Spinal cord (tissue), 10 donors: ENCODE results near the gene DYNLT2B. TPM values are rescaled to one million over a fixed set of nuclear protein-coding genes. Genes with fewer than 3 reads are reported as not detected.
"Not testable (repeated sequence)": the region's sequence is repeated elsewhere in the genome, so short reads cannot be mapped to it uniquely, and the experiment has no call there.

Experiments
- DNase-seq, 6 donors: peaks; one replicate each; pipeline versions ENCODE4 v3.0.0 to v3.0.0-alpha.2; 2013 to 2015; ENCODE audit warnings: low spot score in 6 of 6, low read depth in 4 of 6
- H3K27ac ChIP-seq: one replicate; pipeline ENCODE4 v1.5.1; 2013; ENCODE audit warnings: low read depth, low read length, control low read depth
- H3K27me3 ChIP-seq: one replicate; pipeline ENCODE4 v1.6.1; 2013; ENCODE audit warnings: low read length; ENCODE audit not compliant: control insufficient read depth, insufficient read depth
- H3K36me3 ChIP-seq: one replicate; pipeline ENCODE4 v1.6.1; 2013; ENCODE audit warnings: low read length; ENCODE audit not compliant: control insufficient read depth, insufficient read depth
- H3K4me1 ChIP-seq: one replicate; pipeline ENCODE4 v1.6.1; 2013; ENCODE audit warnings: low read length; ENCODE audit not compliant: control insufficient read depth, insufficient read depth
- H3K4me3 ChIP-seq: one replicate; pipeline ENCODE4 v1.5.1; 2013; ENCODE audit warnings: low read depth, low read length, control low read depth
- H3K9me3 ChIP-seq: one replicate; pipeline ENCODE4 v1.6.1; 2013; ENCODE audit warnings: low read length; ENCODE audit not compliant: control insufficient read depth, insufficient read depth
- WGBS: methylation state at CpG from one replicate; pipeline ENCODE4 v1.1.5; 2013; ENCODE audit warnings: missing lambda C conversion rate; ENCODE audit not compliant: insufficient coverage; 5-methylcytosine and 5-hydroxymethylcytosine counted together
- polyA plus RNA-seq, 2 donors: library from polyadenylated mRNA; unstranded; fragments of 120-200 nt; gene quantifications; one replicate each; pipeline ENCODE4 v1.2.1, GENCODE V29; 2013; ENCODE audit not compliant: insufficient read length in 2 of 2
- total RNA-seq, 2 donors: library from RNA; depleted of rRNA in 1 of 2; stranded (reverse); fragments of 120-200 nt in 1 of 2; fragments of >200 nt in 1 of 2; gene quantifications; one replicate each; pipeline versions ENCODE4 v1.2.3 to v1.2.4, GENCODE V29; 2013 to 2014
- donor health status: healthy.

Gene DYNLT2B
- total and polyA plus RNA-seq, 4 donors = 7.9 to 76.7 (median 50.3) TPM

DNA sequence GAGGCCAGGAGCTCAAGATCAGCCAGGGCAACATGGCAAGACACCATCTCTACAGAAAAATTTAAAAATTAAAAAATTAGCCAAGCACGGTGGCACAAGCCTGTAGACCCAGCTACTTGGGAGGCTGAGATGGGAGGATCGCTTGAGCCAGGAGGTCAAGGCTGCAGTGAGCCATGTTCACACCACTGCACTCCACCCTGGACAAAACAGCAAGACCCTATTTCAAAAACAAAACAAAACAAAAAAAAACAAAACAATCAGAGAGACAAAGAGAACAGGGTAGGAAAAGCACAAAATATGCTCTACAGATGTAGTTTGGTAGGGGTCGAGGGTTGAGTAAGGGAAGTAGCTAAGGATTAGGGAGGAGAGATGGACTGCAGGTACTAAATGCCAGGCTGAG is 3.4 kb downstream of the DYNLT2B start:
- DNase-seq = no peak
- H3K27me3 ChIP-seq = no peaks in the 10 kb centered on the region
- no peak overlapping the region for H3K4me3 ChIP-seq
- H3K27ac ChIP-seq = no peak overlapping the region
- H3K36me3 ChIP-seq = peaks cover 22% of the 10 kb centered on the region
- peaks cover 10% of the 10 kb centered on the region for H3K4me1 ChIP-seq
- WGBS = 93% methylated on average over 3 of the region's 3 CpGs
- no peaks in the 10 kb centered on the region for H3K9me3 ChIP-seq

DNA sequence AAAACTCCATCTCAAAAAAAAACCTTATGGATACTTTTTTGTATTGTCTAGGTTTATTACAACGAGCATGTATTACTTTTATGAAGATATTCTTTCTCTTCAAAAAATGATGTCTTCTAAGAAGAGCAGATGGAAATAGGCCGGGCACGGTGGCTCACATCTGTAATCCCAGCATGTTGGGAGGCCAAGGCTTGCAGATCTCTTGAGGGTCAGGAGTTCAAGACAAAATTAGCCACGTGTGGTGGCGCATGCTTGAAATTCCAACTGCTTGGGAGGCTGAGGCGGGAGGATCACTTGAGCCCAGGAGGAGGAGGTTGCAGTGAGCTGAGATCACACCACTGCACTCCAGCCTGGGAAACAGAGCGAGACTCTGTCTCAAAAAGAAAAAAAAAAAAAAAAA is 4.0 kb downstream of the DYNLT2B start:
- WGBS = 87% methylated on average over 4 of the region's 7 CpGs
- not testable (repeated sequence) for H3K4me1 ChIP-seq, DNase-seq, H3K27me3 ChIP-seq, H3K27ac ChIP-seq, H3K9me3 ChIP-seq, H3K4me3 ChIP-seq
- peaks cover 22% of the 10 kb centered on the region for H3K36me3 ChIP-seq

DNA sequence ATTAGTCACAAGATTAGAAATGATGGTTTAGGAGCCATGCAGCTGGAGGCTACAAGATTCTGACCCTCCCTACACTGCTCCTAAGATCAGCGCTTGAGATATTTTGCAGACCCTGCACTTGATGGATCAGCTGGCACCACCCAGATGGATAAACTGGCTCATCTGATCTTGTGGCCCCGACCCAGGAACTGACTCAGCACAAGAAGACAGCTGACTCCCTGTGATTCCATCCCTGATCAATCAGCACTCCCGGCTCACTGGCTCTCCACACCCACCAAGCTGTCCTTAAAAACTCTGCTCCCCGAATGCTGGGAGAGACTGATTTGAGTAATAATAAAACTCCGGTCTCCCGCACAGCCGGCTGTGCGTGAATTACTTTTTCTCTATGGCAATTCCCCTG is 15.1 kb downstream of the DYNLT2B start:
- not testable (repeated sequence) for H3K4me3 ChIP-seq, H3K9me3 ChIP-seq, H3K4me1 ChIP-seq, H3K27me3 ChIP-seq, H3K27ac ChIP-seq, DNase-seq
- H3K36me3 ChIP-seq = peaks cover 51% of the 10 kb centered on the region
- 68% methylated on average over 4 of the region's 8 CpGs for WGBS

DNA sequence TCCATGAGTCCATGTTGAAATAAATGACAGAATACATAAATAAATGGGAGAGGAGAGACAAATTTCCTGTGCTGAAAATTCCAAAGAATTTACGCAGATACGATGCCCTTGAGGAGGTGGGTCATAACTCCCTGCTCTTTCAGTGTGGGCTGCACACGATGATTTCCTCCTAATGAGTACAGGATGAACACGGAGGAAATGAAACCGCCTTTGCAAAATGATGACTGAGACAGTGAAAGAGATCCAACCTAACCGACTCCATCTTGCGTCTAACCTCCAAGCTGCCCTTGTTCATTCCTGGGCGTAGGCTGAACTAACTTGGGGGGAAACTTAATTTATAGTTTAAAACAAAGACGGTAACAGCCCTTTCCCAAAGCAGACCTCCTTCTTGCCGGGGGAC is 15.5 kb downstream of the DYNLT2B start:
- H3K36me3 ChIP-seq = peaks cover 51% of the 10 kb centered on the region
- not testable (repeated sequence) for DNase-seq, H3K27ac ChIP-seq, H3K27me3 ChIP-seq, H3K4me3 ChIP-seq, H3K4me1 ChIP-seq, H3K9me3 ChIP-seq
- 93% methylated on average over 2 of the region's 10 CpGs for WGBS

DNA sequence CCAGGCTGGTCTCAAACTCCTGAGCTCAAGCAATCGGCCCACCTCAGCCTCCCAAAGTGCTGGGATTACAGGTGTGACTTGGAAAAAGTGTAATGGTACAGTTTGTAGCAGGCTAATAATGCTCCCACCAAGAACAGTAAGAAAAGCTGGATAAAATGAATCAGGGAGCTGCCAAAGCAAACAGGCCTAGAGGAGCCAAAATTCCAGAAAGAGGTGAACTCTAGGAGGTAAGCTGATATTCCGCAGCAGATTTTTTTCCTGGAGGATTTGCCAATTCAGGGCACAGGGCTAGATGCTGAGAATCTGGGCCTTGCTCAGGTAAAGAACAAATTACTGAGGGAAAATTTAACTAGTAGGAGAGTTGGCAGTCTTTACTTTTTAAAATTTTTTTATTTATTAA is 19.5 kb downstream of the DYNLT2B start:
- H3K36me3 ChIP-seq = peaks cover 41% of the 10 kb centered on the region
- no peaks in the 10 kb centered on the region for H3K4me1 ChIP-seq
- H3K27me3 ChIP-seq = no peaks in the 10 kb centered on the region
- WGBS = 100% methylated on average over 1 of the region's 2 CpGs
- H3K4me3 ChIP-seq = no peak overlapping the region
- no peaks in the 10 kb centered on the region for H3K9me3 ChIP-seq
- no peak for DNase-seq
- H3K27ac ChIP-seq = no peak overlapping the region

DNA sequence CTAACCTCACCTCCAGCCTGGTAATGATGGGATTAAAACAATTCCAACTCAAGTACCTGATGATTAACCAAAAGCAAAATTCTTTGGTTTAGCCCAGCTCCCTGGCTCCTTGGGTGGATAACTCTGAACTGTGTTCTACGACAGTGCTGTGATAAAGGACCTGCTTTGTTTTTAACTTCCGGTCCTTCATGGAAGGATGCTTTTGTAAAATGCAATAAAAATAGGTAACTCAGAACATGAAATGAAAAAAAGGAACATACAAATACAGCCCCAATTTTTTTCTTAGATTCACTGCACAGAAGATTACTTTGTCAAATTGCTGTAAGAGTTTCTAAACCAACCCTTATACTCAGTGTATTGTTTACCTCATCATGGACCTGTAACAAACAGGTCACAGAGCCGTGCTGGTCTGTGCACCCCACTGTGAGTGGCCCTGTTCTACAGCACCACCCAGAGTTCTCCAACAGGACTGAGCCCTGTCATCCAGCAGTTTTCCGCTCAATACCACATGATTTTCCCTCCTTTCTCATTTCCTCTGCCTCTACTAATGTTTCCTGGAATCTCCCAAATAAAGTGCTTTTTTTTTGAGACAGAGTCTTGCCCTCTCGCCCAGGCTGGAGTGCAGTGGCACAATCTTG is 25.6 kb downstream of the DYNLT2B start:
- DNase-seq = no peak
- Histone ChIP-seq H3K27me3 (no peaks in the 10 kb centered on the region), H3K4me1 (peaks cover 6% of the 10 kb centered on the region), H3K9me3 (no peaks in the 10 kb centered on the region), H3K27ac (no peak overlapping the region), H3K4me3 (no peak overlapping the region), H3K36me3 (peaks cover 28% of the 10 kb centered on the region)
- WGBS = 74% methylated on average over 3 of the region's 5 CpGs

DNA sequence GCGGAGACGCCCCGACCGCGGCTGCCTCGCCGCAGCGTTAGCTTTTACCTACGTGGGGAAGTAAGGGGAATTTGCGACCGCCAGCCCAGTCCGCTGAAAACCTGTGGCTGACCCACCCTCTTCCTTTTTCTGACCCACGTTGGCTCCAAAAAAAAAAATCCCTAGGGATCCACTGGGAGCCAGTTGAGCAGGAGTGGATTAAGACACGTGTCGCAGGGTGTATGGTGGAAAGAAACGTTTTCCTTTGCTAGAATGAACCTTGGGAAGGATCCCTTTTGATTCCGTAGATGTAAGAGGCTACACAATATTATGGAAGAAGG is 29.9 kb downstream of the DYNLT2B start:
- H3K36me3 ChIP-seq = peaks cover 12% of the 10 kb centered on the region
- peak in 1 of 6 donors; percentile 80 for DNase-seq
- peak overlapping the region; percentile 94 for H3K4me3 ChIP-seq
- H3K9me3 ChIP-seq = no peaks in the 10 kb centered on the region
- WGBS = 0% methylated on average over 12 of the region's 17 CpGs
- no peaks in the 10 kb centered on the region for H3K27me3 ChIP-seq
- peak overlapping the region; percentile 91 for H3K27ac ChIP-seq
- H3K4me1 ChIP-seq = peaks cover 20% of the 10 kb centered on the region

DNA sequence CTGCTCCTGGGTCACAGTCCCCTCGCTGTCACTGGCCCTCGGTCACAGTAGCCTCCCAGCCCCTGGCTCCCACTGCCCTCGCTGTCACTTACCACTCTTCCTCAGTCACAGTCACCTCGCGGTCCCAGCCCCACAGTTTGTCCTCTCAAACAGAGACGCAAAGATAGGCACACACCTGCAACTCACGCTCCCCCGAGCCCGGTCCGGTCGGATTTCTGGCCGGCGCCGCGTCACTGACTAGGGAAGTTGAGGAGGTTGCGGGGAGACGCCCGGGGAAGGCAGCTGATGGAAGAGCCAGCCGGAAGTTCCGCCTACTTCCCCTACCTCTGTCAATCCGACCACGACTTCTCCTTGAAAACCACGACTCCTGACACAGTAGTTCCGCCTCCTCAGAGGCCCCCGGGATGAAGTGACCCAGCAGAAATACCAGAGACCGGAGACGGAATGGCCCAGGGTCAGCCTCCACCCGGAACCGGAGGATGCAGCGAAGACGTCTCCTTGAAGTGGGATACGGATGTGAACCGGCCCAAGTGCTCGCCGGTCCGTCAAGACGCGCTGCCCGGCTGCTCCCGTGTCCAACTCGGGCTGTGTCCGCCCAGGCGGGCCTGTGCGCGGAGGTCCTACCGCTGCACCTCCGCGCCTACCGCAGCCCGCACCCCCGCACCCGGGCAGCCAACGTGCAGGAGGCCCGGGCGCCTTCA is 30.4 kb downstream of the DYNLT2B start, which contains the start of gene PCYT1A:
Gene PCYT1A (minus strand): TSS at position 287 of the 701 bp plus-strand sequence. CDS start 17,195 bp downstream, outside the sequence.
- Histone ChIP-seq H3K4me1 (peaks cover 20% of the 10 kb centered on the region), H3K27me3 (no peaks in the 10 kb centered on the region), H3K27ac (peak within 1 kb of the TSS; percentile 91), H3K4me3 (peak within 1 kb of the TSS; percentile 94), H3K9me3 (no peaks in the 10 kb centered on the region), H3K36me3 (peaks cover 7% of the 10 kb centered on the region)
- 0% methylated on average over 54 of the region's 55 CpGs for WGBS
- DNase-seq = peak; percentile 88 to 98 (median 90)

DNA sequence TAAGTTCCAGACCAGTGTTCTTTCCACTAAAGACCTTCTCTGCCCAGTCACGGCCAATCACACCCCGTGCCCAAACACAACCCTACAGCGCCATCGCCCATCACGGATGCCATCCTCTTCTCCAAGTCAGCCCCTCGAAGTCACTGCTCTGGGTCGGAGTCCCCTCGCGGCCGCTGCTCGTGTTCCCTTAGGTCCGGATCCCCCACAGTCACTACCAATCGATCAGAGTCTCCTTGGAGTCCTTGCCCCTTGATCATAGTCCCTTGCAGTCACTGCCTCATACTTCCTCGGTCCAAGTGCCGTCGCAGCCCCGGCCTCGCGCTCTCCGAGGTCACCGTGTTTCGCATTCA is 31.0 kb downstream of the DYNLT2B start:
- H3K4me1 ChIP-seq = peaks cover 20% of the 10 kb centered on the region
- H3K9me3 ChIP-seq = no peaks in the 10 kb centered on the region
- no peaks in the 10 kb centered on the region for H3K27me3 ChIP-seq
- H3K4me3 ChIP-seq = peak overlapping the region; percentile 94
- H3K27ac ChIP-seq = peak overlapping the region; percentile 91
- under 1% methylated on average over 22 of the region's 22 CpGs for WGBS
- DNase-seq = peak in 2 of 6 donors; percentile 2 to 9
- peaks cover 6% of the 10 kb centered on the region for H3K36me3 ChIP-seq

DNA sequence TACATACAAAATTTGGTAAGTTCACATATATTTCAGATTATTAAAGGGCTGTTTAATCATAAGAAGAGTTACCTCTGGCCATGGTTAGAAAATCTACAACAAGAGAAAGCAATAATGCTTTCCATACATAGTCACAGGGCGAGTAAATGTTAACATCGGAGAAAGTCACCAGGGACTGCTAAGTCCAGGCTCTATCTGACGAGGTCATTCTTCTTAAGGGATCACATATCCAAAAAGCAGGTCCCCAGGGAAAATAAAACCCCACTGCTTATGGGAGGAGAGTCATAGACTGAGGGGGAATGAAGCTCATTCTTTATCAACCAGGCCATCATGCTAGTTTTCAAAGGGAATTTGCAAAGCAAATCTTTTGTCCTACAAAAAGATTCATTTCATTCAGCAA is 33.6 kb downstream of the DYNLT2B start:
- Histone ChIP-seq H3K4me3 (no peak overlapping the region), H3K4me1 (peaks cover 20% of the 10 kb centered on the region), H3K36me3 (no peaks in the 10 kb centered on the region), H3K9me3 (no peaks in the 10 kb centered on the region), H3K27me3 (no peaks in the 10 kb centered on the region), H3K27ac (no peak overlapping the region)
- WGBS = no CpG with 5 or more reads among the region's 3 CpGs
- no peak for DNase-seq
